ENCODE measurements around the gene ZNF845.
"Not testable (repeated sequence)": the region's sequence is repeated elsewhere in the genome, so short reads cannot be mapped to it uniquely, and the experiment has no call there.

DNA sequence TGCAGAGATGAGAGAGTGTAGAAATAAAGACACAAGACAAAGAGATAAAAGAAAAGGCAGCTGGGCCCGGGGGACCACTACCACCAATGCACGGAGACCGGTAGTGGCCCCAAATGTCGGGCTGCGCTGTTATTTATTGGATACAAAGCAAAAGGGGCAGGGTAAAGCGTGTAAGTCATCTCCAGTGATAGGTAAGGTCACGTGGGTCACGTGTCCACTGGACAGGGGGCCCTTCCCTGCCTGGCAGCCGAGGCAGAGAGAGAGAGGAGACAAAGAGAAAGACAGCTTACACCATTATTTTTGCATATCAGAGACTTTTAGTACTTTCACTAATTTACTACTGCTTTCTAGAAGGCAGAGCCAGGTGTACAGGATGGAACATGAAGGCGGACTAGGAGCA is 26.5 kb downstream of the ZNF845 start:
- TF ChIP-seq, protein P1, sequence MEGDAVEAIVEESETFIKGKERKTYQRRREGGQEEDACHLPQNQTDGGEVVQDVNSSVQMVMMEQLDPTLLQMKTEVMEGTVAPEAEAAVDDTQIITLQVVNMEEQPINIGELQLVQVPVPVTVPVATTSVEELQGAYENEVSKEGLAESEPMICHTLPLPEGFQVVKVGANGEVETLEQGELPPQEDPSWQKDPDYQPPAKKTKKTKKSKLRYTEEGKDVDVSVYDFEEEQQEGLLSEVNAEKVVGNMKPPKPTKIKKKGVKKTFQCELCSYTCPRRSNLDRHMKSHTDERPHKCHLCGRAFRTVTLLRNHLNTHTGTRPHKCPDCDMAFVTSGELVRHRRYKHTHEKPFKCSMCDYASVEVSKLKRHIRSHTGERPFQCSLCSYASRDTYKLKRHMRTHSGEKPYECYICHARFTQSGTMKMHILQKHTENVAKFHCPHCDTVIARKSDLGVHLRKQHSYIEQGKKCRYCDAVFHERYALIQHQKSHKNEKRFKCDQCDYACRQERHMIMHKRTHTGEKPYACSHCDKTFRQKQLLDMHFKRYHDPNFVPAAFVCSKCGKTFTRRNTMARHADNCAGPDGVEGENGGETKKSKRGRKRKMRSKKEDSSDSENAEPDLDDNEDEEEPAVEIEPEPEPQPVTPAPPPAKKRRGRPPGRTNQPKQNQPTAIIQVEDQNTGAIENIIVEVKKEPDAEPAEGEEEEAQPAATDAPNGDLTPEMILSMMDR (conservative IDR thresholded peaks at IDR 0.05; ENCODE audit: low read depth, low read length) = not testable (repeated sequence)
- TF ChIP-seq EZH2 (IDR thresholded peaks at IDR 0.05; ENCODE audit: low read length, unreplicated experiment); EZH2phosphoT487 (IDR thresholded peaks at IDR 0.05; ENCODE audit: borderline replicate concordance, low read length): not testable (repeated sequence)
